Smooth muscle cell (in vitro differentiated cells): ENCODE results near the gene RTF1. TPM values are rescaled to one million over a fixed set of nuclear protein-coding genes. Genes with fewer than 3 reads are reported as not detected.

Experiments used
- DNase-seq: peaks from one replicate; lab custom pipeline; 2025; ENCODE audit not compliant: unreplicated experiment; lab: John Stamatoyannopoulos, UW
- H2AFZ ChIP-seq: fragments of 200-600 bp; sonication (generic); 2 replicates; pipeline ENCODE4 v1.6.0; 2016; ENCODE audit warnings: antibody characterized with exemption, low read depth, mild to moderate bottlenecking
- H3F3A ChIP-seq: fragments of 200-600 bp; sonication (generic); 2 replicates; pipeline ENCODE4 v1.6.0; 2017; ENCODE audit warnings: antibody characterized with exemption, low read depth
- H3K27ac ChIP-seq: fragments of 200-600 bp; sonication (generic); 2 replicates; pipeline ENCODE4 v1.5.1; 2016; ENCODE audit warnings: low read depth, mild to moderate bottlenecking
- H3K27me3 ChIP-seq: fragments of 200-600 bp; sonication (generic); 2 replicates; pipeline ENCODE4 v1.6.1; 2016; ENCODE audit warnings: low read depth, mild to moderate bottlenecking
- H3K36me3 ChIP-seq: fragments of 200-600 bp; sonication (generic); 2 replicates; pipeline ENCODE4 v1.5.1; 2016; ENCODE audit warnings: low read depth
- H3K4me1 ChIP-seq: fragments of 200-600 bp; sonication (generic); 2 replicates; pipeline ENCODE4 v1.5.1; 2016; ENCODE audit warnings: low read depth
- H3K4me2 ChIP-seq: fragments of 200-600 bp; sonication (generic); 2 replicates; pipeline ENCODE4 v1.6.0; 2016; ENCODE audit warnings: mild to moderate bottlenecking
- H3K4me3 ChIP-seq: fragments of 200-600 bp; sonication (generic); 2 replicates; pipeline ENCODE4 v1.5.1; 2016; ENCODE audit warnings: mild to moderate bottlenecking
- H3K79me2 ChIP-seq: fragments of 200-600 bp; sonication (generic); 2 replicates; pipeline ENCODE4 v1.6.0; 2016; ENCODE audit warnings: low read depth, mild to moderate bottlenecking
- H3K9ac ChIP-seq: fragments of 200-600 bp; sonication (generic); 2 replicates; pipeline ENCODE4 v1.6.0; 2016; ENCODE audit warnings: low read depth
- H3K9me3 ChIP-seq: fragments of 200-600 bp; sonication (generic); replicated peaks from 2 replicates; pipeline ENCODE4 v1.5.1; 2016; ENCODE audit warnings: low read depth
- H4K20me1 ChIP-seq: fragments of 200-600 bp; sonication (generic); 2 replicates; pipeline ENCODE4 v1.6.0; 2016; ENCODE audit warnings: low read depth
- CTCF ChIP-seq: fragments of 200-600 bp; sonication (generic); IDR thresholded peaks from 2 replicates; pipeline ENCODE4 v1.5.1; 2017; ENCODE audit warnings: borderline replicate concordance, mild to moderate bottlenecking, antibody characterized with exemption; ENCODE audit not compliant: insufficient read depth, poor library complexity, severe bottlenecking
- WGBS: methylation state at CpG from one replicate; pipeline ENCODE4 v1.1.7; 2016; ENCODE audit warnings: low lambda C conversion rate; 5-methylcytosine and 5-hydroxymethylcytosine counted together
- polyA plus RNA-seq: library from polyadenylated mRNA; unstranded; fragments of >200 nt; fragmentation: Nextera tagmentation; extraction: Ambion mirVana; gene quantifications from 2 replicates; pipeline ENCODE4 v1.2.1, GENCODE V29; 2016
- total RNA-seq: library from RNA; depleted of rRNA; stranded (reverse); fragments of >200 nt; gene quantifications from 2 replicates; pipeline ENCODE4 v1.2.3, GENCODE V29; 2014

The RTF1 gene
- total and polyA plus RNA-seq, 2 experiments from 2014 or later = 25.7 to 68.1 TPM

- DNase-seq = no peak
- 95% methylated on average over 6 of the region's 6 CpGs for WGBS
- no peaks in the 10 kb centered on the region for H3K4me1 ChIP-seq
- H3K79me2 ChIP-seq = no peaks in the 10 kb centered on the region
- no peak overlapping the region for H2AFZ ChIP-seq
- peaks cover 5% of the 10 kb centered on the region for H3K36me3 ChIP-seq
- H3K4me2 ChIP-seq = no peak overlapping the region
- H3K27me3 ChIP-seq = no peaks in the 10 kb centered on the region
- H3K9ac ChIP-seq = no peak overlapping the region
- H3K27ac ChIP-seq = no peak overlapping the region
- no peaks in the 10 kb centered on the region for H3F3A ChIP-seq
- no peaks in the 10 kb centered on the region for H4K20me1 ChIP-seq
- no peak overlapping the region for H3K4me3 ChIP-seq
- TF ChIP-seq CTCF = no peak
- no peaks in the 10 kb centered on the region for H3K9me3 ChIP-seq
Measured at GRCh38 chr15:41387646-41388045, 29.2 kb upstream of the RTF1 start.

GRCh38 chr15:41392659-41393058 lies 24.2 kb upstream of the RTF1 start:
- H3K4me1 ChIP-seq = no peaks in the 10 kb centered on the region
- H3K36me3 ChIP-seq = peaks cover 5% of the 10 kb centered on the region
- no peaks in the 10 kb centered on the region for H3F3A ChIP-seq
- no peak overlapping the region for H3K4me2 ChIP-seq
- H3K27ac ChIP-seq = no peak overlapping the region
- no peaks in the 10 kb centered on the region for H3K79me2 ChIP-seq
- H3K9ac ChIP-seq = no peak overlapping the region
- H3K4me3 ChIP-seq = no peak overlapping the region
- no peak overlapping the region for H2AFZ ChIP-seq
- no peaks in the 10 kb centered on the region for H3K9me3 ChIP-seq
- H4K20me1 ChIP-seq = no peaks in the 10 kb centered on the region
- no peaks in the 10 kb centered on the region for H3K27me3 ChIP-seq
- no peak for TF ChIP-seq CTCF
- DNase-seq = no peak
- 98% methylated on average over 2 of the region's 2 CpGs for WGBS

- Histone ChIP-seq H2AFZ (no peak overlapping the region), H3K79me2 (no peaks in the 10 kb centered on the region)
- WGBS = 95% methylated on average over 4 of the region's 4 CpGs
Measured at GRCh38 chr15:41394924-41395323, 22.0 kb upstream of the RTF1 start.

More at GRCh38 chr15:41394924-41395323, 22.0 kb upstream of the RTF1 start:
- Histone ChIP-seq H3K4me1 (no peaks in the 10 kb centered on the region), H3F3A (no peaks in the 10 kb centered on the region), H3K4me2 (no peak overlapping the region), H3K9me3 (no peaks in the 10 kb centered on the region), H3K36me3 (no peaks in the 10 kb centered on the region), H3K4me3 (no peak overlapping the region), H3K27ac (no peak overlapping the region), H3K27me3 (no peaks in the 10 kb centered on the region), H4K20me1 (no peaks in the 10 kb centered on the region), H3K9ac (no peak overlapping the region)
- TF ChIP-seq CTCF = no peak
- no peak for DNase-seq
